ENCODE data around the gene HJURP.

- TF ChIP-seq CTCF (IDR thresholded peaks at IDR 0.05) (no peak), EP300 (IDR thresholded peaks at IDR 0.05) (no peak), POLR2A (IDR thresholded peaks at IDR 0.05) (no peak)
Observed at GRCh38 chr2:233798335-233799086, 55.8 kb downstream of the HJURP start.
